Nephron (organoid): ENCODE data around the gene PRKG1.
A peak's percentile ranks its signal among the peaks of the same experiment; 100 is the strongest.

Source experiments
- H3K27ac Mint-ChIP-seq, 3 experiments: 2 replicates each; pipeline ENCODE4 v1.8.0; 2020; ENCODE audit warnings: mixed read lengths in 3 of 3, mild to moderate bottlenecking in 2 of 3, moderate library complexity in 1 of 3
- H3K27me3 Mint-ChIP-seq: 2 replicates; pipeline ENCODE4 v1.8.0; 2021; ENCODE audit warnings: low read depth, mild to moderate bottlenecking, moderate library complexity, mixed read lengths
- H3K36me3 Mint-ChIP-seq: 2 replicates; pipeline ENCODE4 v1.8.0; 2020; ENCODE audit warnings: low read depth, mixed read lengths
- H3K4me1 Mint-ChIP-seq: 2 replicates; pipeline ENCODE4 v1.8.0; 2020; ENCODE audit warnings: mixed read lengths
- H3K4me3 Mint-ChIP-seq, 3 experiments: 2 replicates each; pipeline ENCODE4 v1.8.0; 2020; ENCODE audit warnings: mild to moderate bottlenecking in 3 of 3, mixed read lengths in 3 of 3, moderate library complexity in 2 of 3
- H3K9me3 Mint-ChIP-seq: 2 replicates; pipeline ENCODE4 v1.8.0; 2020; ENCODE audit warnings: mixed read lengths
- TF ChIP-seq, protein P1 (sequence below), 3 experiments: fragments of 200-600 bp; sonication (generic); IDR thresholded peaks; one replicate each; pipeline ENCODE4 v1.5.0; 2021; ENCODE audit warnings: antibody characterized with exemption in 3 of 3; ENCODE audit not compliant: unreplicated experiment in 3 of 3

Gene PRKG1

DNA sequence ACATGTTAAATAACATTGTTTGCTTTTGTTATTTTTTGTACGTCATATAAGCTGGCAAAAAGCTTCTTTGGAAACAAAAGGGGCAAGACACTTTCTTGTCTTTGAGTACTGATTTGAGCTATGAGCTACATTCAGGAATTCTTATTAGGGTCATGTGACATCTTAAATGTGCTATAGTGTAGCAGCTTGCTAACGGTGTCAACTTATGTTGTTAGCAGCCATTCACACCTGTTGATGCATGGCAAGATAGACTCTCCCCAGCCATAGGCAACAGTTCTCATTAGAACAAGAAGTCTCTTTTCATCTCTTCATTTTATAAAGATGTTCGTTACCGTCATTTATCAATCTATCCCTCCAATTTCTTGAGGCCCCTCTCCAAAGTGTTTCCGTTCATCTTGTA lies 411.4 kb downstream of the PRKG1 start:
- H3K36me3 Mint-ChIP-seq: no peaks in the 10 kb centered on the region
- H3K4me1 Mint-ChIP-seq: peaks cover 23% of the 10 kb centered on the region
- TF ChIP-seq, protein P1, sequence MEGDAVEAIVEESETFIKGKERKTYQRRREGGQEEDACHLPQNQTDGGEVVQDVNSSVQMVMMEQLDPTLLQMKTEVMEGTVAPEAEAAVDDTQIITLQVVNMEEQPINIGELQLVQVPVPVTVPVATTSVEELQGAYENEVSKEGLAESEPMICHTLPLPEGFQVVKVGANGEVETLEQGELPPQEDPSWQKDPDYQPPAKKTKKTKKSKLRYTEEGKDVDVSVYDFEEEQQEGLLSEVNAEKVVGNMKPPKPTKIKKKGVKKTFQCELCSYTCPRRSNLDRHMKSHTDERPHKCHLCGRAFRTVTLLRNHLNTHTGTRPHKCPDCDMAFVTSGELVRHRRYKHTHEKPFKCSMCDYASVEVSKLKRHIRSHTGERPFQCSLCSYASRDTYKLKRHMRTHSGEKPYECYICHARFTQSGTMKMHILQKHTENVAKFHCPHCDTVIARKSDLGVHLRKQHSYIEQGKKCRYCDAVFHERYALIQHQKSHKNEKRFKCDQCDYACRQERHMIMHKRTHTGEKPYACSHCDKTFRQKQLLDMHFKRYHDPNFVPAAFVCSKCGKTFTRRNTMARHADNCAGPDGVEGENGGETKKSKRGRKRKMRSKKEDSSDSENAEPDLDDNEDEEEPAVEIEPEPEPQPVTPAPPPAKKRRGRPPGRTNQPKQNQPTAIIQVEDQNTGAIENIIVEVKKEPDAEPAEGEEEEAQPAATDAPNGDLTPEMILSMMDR (IDR thresholded peaks at IDR 0.05; ENCODE audit: unreplicated experiment in 3 of 3): no peak
- H3K27ac Mint-ChIP-seq: no peak overlapping the region
- H3K4me3 Mint-ChIP-seq: no peak overlapping the region
- H3K9me3 Mint-ChIP-seq: no peaks in the 10 kb centered on the region
- H3K27me3 Mint-ChIP-seq: peaks cover 4% of the 10 kb centered on the region

DNA sequence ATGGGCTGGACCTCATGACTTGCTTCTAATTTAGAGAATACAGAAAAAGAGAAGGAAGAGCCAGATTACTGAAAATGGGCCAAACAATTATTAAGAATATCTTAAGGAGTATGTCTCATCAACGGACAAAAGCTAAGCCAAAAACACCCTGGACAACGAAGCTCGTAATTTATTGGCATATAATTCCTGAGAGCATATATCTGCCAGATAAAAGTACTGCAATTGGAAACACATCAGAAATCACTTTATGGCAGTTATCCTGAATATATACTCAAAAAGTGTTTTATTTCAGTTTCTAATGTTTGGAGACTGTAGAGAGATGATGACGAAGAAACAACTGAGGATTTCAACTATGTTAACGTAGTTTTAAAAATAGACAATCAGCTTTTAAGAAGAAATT lies 413.3 kb downstream of the PRKG1 start:
- H3K36me3 Mint-ChIP-seq: no peaks in the 10 kb centered on the region
- TF ChIP-seq, protein P1 (IDR thresholded peaks at IDR 0.05; ENCODE audit: unreplicated experiment in 3 of 3): no peak
- no peaks in the 10 kb centered on the region for H3K9me3 Mint-ChIP-seq

DNA sequence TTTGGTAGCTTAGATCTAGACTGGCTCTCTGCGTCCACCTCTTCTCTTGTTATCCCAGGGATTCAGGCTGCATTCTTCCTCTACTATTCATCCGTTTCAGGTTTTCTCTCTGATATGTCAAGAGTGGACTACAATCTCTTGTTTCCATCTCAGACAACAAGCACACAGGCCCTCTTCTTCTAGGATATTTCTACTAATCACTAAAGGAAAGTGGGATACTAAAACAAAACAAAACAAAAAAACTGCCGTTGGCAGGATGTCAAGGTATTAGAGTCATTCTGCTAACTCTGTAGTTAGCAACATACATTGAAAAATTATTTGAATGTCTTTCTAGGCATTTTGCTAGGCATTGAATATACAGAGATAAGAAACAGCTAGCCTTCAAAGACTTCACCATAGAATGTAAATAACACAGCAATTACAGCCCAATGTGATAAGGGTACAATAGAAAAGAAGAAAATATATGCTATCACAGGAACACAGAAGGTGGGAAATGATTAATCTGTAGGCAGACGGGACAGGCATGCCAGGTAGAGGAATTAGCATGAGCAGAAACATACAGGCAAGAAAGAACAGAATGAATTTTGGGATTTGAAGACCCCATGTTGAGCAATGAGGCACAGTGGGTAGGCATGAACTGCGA lies 414.6 kb downstream of the PRKG1 start:
- peaks cover 23% of the 10 kb centered on the region for H3K4me1 Mint-ChIP-seq

More for the DNA sequence above, 413.3 kb downstream of the PRKG1 start:
- Mint-ChIP-seq H3K4me3 (no peak overlapping the region), H3K4me1 (peaks cover 23% of the 10 kb centered on the region), H3K27ac (peak overlapping the region in 1 of 3 experiments; percentile 60), H3K27me3 (peaks cover 4% of the 10 kb centered on the region)

DNA sequence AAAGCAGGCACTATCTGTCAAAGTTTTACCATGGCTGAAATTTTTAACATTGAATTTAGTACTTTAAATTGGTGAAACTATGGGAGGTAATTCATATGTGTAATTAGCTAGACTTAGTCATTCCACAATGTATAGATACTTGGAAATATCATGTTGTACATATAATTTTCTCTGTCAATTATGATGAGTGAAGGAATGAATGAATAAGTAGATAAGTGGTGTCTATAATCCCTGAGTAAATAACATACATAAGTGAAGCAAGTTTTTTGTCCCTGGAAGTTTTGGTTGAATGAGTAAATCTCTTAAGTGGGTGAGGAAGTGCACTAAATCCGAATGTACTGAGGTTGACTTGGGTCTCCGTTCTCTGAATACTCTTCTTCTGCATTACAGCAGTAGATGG lies 424.1 kb downstream of the PRKG1 start:
- H3K9me3 Mint-ChIP-seq: no peaks in the 10 kb centered on the region
- H3K36me3 Mint-ChIP-seq: no peaks in the 10 kb centered on the region
- peaks cover 6% of the 10 kb centered on the region for H3K4me1 Mint-ChIP-seq
- H3K27ac Mint-ChIP-seq: no peak overlapping the region
- TF ChIP-seq, protein P1 (IDR thresholded peaks at IDR 0.05; ENCODE audit: unreplicated experiment in 3 of 3): no peak
- no peak overlapping the region for H3K4me3 Mint-ChIP-seq
- H3K27me3 Mint-ChIP-seq: no peaks in the 10 kb centered on the region

More for the DNA sequence above, 414.6 kb downstream of the PRKG1 start:
- TF ChIP-seq, protein P1 (IDR thresholded peaks at IDR 0.05; ENCODE audit: unreplicated experiment in 3 of 3): no peak
- no peak overlapping the region for H3K4me3 Mint-ChIP-seq
- peak overlapping the region in 2 of 3 experiments; percentile 60 to 68 for H3K27ac Mint-ChIP-seq
- H3K36me3 Mint-ChIP-seq: no peaks in the 10 kb centered on the region
- H3K9me3 Mint-ChIP-seq: no peaks in the 10 kb centered on the region
- no peaks in the 10 kb centered on the region for H3K27me3 Mint-ChIP-seq

DNA sequence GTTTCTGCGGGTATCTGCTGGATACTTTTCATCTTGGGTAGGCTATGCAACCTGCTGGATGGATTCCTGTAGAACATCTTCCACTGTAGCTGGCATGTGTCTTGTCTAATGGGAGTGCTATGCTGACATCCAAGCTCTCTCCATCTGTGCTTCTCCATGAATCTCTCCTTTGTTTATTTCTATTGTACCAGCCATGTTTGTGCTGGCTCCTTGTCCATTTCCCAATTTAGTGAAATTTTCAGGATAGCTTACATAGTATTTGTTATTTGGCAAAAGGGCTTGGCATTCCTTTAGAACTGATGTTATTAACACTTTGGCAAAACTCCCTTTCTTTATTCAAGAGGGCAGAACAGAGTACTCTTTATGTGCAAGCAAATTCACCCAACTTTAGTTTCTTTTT lies 427.1 kb downstream of the PRKG1 start:
- H3K27ac Mint-ChIP-seq: peak overlapping the region in 1 of 3 experiments; percentile 47
- H3K36me3 Mint-ChIP-seq: no peaks in the 10 kb centered on the region
- no peak overlapping the region for H3K4me3 Mint-ChIP-seq
- peaks cover 6% of the 10 kb centered on the region for H3K4me1 Mint-ChIP-seq
- peaks cover 5% of the 10 kb centered on the region for H3K9me3 Mint-ChIP-seq
- TF ChIP-seq, protein P1 (IDR thresholded peaks at IDR 0.05; ENCODE audit: unreplicated experiment in 3 of 3): no peak
- H3K27me3 Mint-ChIP-seq: no peaks in the 10 kb centered on the region

DNA sequence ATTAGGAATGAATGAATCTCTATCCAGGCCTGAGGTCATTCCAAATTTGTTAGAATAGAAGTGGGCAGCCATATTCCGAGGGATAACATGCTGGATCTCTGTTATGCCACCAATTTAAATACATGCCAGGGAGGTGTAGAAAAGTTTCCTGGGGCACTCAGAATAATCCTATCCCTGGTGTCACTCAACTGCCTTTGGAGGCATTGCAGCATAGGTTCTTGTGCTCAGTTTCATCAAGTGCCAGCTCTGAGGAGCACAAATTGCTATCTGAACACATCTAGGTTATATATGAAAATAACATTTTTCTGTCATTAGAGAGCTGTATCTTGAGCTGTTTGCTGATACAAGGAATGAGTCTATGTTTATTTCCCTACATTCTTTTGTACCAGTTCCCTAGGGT lies 427.8 kb downstream of the PRKG1 start:
- H3K27me3 Mint-ChIP-seq: no peaks in the 10 kb centered on the region
- peak overlapping the region in 1 of 3 experiments; percentile 47 for H3K27ac Mint-ChIP-seq
- H3K4me3 Mint-ChIP-seq: no peak overlapping the region
- H3K9me3 Mint-ChIP-seq: peaks cover 5% of the 10 kb centered on the region
- TF ChIP-seq, protein P1 (IDR thresholded peaks at IDR 0.05; ENCODE audit: unreplicated experiment in 3 of 3): no peak
- H3K4me1 Mint-ChIP-seq: peaks cover 6% of the 10 kb centered on the region
- H3K36me3 Mint-ChIP-seq: no peaks in the 10 kb centered on the region
